Measurements from ENCODE around the gene CREM. TPM values are rescaled to one million over a fixed set of nuclear protein-coding genes. Genes with fewer than 3 reads are reported as not detected.
"Not testable (repeated sequence)": the region's sequence is repeated elsewhere in the genome, so short reads cannot be mapped to it uniquely, and the experiment has no call there.

CREM gene
- total RNA-seq = 53.2 and 58.0 TPM in 2 replicates
- polyA plus RNA-seq = 38.3 and 41.9 TPM in 2 replicates

- Histone ChIP-seq H2AFZ (peak within 1 kb of the TSS; percentile 92), H3K4me2 (peak within 1 kb of the TSS; percentile 84), H3K4me3 (peak within 1 kb of the TSS; percentile 90), H3K4me1 (ENCODE audit: insufficient read depth) (peaks cover 11% of the 10 kb centered on the region), H3K79me2 (peaks cover 30% of the 10 kb centered on the region), H3K9me2 (replicated peaks; ENCODE audit: insufficient read depth) (no peaks in the 10 kb centered on the region), H3K36me3 (replicated peaks; ENCODE audit: insufficient read depth, low read depth) (no peaks in the 10 kb centered on the region), H3K27ac (peak within 1 kb of the TSS; percentile 100), H3K9me3 (ENCODE audit: low read depth) (no peaks in the 10 kb centered on the region), H4K20me1 (ENCODE audit: insufficient read depth, poor library complexity, severe bottlenecking) (peaks cover 3% of the 10 kb centered on the region), H3K27me3 (no peaks in the 10 kb centered on the region)
- TF ChIP-seq EZH2 (IDR thresholded peaks at IDR 0.05; ENCODE audit: borderline replicate concordance) = no peak
- TF ChIP-seq EZH2phosphoT487 (IDR thresholded peaks at IDR 0.05; ENCODE audit: low read depth, severe bottlenecking, unreplicated experiment) = no peak
- peak; percentile 100 for TF ChIP-seq CTCF (IDR thresholded peaks at IDR 0.05; ENCODE audit: poor library complexity)
- DNase-seq (ENCODE audit: low spot score) = peak; percentile 100
- WGBS (ENCODE audit: low lambda C conversion rate, missing lambda C conversion rate) = under 1% methylated on average over 46 of the region's 80 CpGs
Observed at GRCh38 chr10:35126530-35127288, at the start of gene CREM. CREM (plus strand) TSS chr10:35126846; CDS start chr10:35137836, 10,990 bp downstream.

DNA sequence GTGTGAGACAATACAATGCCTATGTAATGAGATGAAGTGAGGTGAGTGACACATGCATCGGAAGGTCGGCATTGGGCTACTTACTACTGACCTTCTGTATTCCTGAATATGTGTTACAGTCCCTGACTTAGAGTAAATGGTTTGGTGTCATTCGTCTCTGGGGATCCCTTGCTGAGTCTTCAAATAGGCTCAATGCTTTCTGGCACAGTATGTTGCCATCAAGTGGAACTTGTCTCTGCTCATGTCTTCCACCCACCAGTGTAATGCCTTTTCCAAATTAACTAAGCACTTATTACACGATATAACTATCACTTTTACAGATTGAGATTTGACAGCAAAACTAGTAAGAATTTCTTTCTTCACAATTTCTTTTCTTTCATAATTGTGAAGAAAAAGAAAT, 47.4 kb upstream of the CREM start:
- TF ChIP-seq CTCF (IDR thresholded peaks at IDR 0.05; ENCODE audit: poor library complexity) (no peak), EZH2phosphoT487 (IDR thresholded peaks at IDR 0.05; ENCODE audit: low read depth, severe bottlenecking, unreplicated experiment) (no peak), EZH2 (IDR thresholded peaks at IDR 0.05; ENCODE audit: borderline replicate concordance) (no peak)
- no peaks in the 10 kb centered on the region for H3K27me3 ChIP-seq
- no peaks in the 10 kb centered on the region for H3K9me2 ChIP-seq (replicated peaks; ENCODE audit: insufficient read depth)
- H3K36me3 ChIP-seq (replicated peaks; ENCODE audit: insufficient read depth, low read depth) = no peaks in the 10 kb centered on the region
- H3K79me2 ChIP-seq = peaks cover 98% of the 10 kb centered on the region
- no peak for DNase-seq (ENCODE audit: low spot score)
- H3K27ac ChIP-seq = no peak overlapping the region
- H2AFZ ChIP-seq = no peak overlapping the region
- H3K9me3 ChIP-seq (ENCODE audit: low read depth) = no peaks in the 10 kb centered on the region
- no peak overlapping the region for H3K4me2 ChIP-seq
- H3K4me1 ChIP-seq (ENCODE audit: insufficient read depth) = no peaks in the 10 kb centered on the region
- peaks cover 3% of the 10 kb centered on the region for H4K20me1 ChIP-seq (ENCODE audit: insufficient read depth, poor library complexity, severe bottlenecking)
- H3K4me3 ChIP-seq = no peak overlapping the region
- 95% methylated on average over 4 of the region's 4 CpGs for WGBS (ENCODE audit: low lambda C conversion rate, missing lambda C conversion rate)

DNA sequence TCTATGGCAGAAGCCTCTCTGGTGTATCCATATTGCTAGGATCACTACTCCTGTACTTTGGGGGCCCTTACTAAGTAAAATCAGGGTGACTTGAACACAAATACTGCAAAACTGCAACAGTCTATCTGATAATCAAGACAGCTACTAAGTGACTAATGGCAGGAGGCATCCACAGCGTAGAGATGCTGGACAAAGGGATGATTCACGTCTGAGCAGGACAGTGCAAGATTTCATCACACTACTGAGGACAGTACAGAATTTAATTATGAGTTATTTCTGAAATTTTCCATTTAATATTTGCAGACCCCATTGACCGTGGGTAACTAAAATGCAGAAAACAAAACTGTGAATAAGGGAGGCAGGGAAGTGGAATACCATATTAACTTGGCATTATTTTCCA, 46.9 kb upstream of the CREM start:
- H3K9me3 ChIP-seq (ENCODE audit: low read depth) = no peaks in the 10 kb centered on the region
- no peak overlapping the region for H3K4me3 ChIP-seq
- no peak overlapping the region for H2AFZ ChIP-seq
- DNase-seq (ENCODE audit: low spot score) = peak; percentile 5
- H4K20me1 ChIP-seq (ENCODE audit: insufficient read depth, poor library complexity, severe bottlenecking) = no peaks in the 10 kb centered on the region
- H3K27me3 ChIP-seq = no peaks in the 10 kb centered on the region
- TF ChIP-seq EZH2 (IDR thresholded peaks at IDR 0.05; ENCODE audit: borderline replicate concordance) (no peak), EZH2phosphoT487 (IDR thresholded peaks at IDR 0.05; ENCODE audit: low read depth, severe bottlenecking, unreplicated experiment) (no peak), CTCF (IDR thresholded peaks at IDR 0.05; ENCODE audit: poor library complexity) (no peak)
- WGBS (ENCODE audit: low lambda C conversion rate, missing lambda C conversion rate) = 91% methylated on average over 3 of the region's 3 CpGs
- H3K36me3 ChIP-seq (replicated peaks; ENCODE audit: insufficient read depth, low read depth) = no peaks in the 10 kb centered on the region
- no peaks in the 10 kb centered on the region for H3K9me2 ChIP-seq (replicated peaks; ENCODE audit: insufficient read depth)
- peaks cover 98% of the 10 kb centered on the region for H3K79me2 ChIP-seq
- no peak overlapping the region for H3K4me2 ChIP-seq
- H3K27ac ChIP-seq = no peak overlapping the region
- no peaks in the 10 kb centered on the region for H3K4me1 ChIP-seq (ENCODE audit: insufficient read depth)

DNA sequence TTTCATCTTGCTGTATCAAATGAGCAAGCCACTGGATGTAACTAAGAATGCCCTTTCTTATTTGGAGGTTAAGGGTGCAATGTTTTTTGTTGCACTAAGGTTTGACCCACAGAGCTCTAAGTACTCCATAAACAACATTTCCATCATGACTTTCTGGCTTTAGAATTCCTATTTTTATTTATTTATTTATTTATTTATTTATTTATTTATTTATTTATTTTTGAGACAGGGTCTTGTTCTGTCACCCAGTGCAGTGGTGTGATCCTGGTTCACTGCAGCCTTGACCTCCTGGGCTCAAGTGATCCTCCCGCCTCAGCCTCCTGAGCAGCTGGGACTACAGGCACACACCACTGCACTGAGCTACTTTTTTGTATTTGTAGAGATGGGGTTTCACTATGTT, 46.4 kb upstream of the CREM start:
- H3K9me3 ChIP-seq (ENCODE audit: low read depth); H3K4me3 ChIP-seq; H2AFZ ChIP-seq; H3K4me2 ChIP-seq; H3K4me1 ChIP-seq (ENCODE audit: insufficient read depth); DNase-seq (ENCODE audit: low spot score); H3K9me2 ChIP-seq (replicated peaks; ENCODE audit: insufficient read depth); H4K20me1 ChIP-seq (ENCODE audit: insufficient read depth, poor library complexity, severe bottlenecking); H3K27me3 ChIP-seq; H3K27ac ChIP-seq; H3K36me3 ChIP-seq (replicated peaks; ENCODE audit: insufficient read depth, low read depth): not testable (repeated sequence)
- H3K79me2 ChIP-seq = peaks cover 98% of the 10 kb centered on the region
- WGBS (ENCODE audit: low lambda C conversion rate, missing lambda C conversion rate) = 100% methylated on average over 1 of the region's 1 CpG

Measured in hepatocyte (in vitro differentiated cells).